ENCODE data around the gene IFRD2. TPM values are rescaled to one million over a fixed set of nuclear protein-coding genes. Genes with fewer than 3 reads are reported as not detected.

IFRD2 gene
- total and polyA plus RNA-seq, 2 experiments from 2014 or later = 80.8 to 91.5 TPM

GRCh38 chr3:50321336-50322114 is 29.3 kb upstream of the IFRD2 start (continued):
- TF ChIP-seq CTCF (conservative IDR thresholded peaks at IDR 0.05; ENCODE audit: low read depth in 2 of 2) (peak; percentile 60 to 70), CREB1 (CRISPR knock-in tag; IDR thresholded peaks at IDR 0.05; ENCODE audit: low read depth) (no peak), POLR2AphosphoS5 (IDR thresholded peaks at IDR 0.05; ENCODE audit: low read depth) (peak; percentile 72), ETS1 (IDR thresholded peaks at IDR 0.05) (no peak), STAT1 (IDR thresholded peaks at IDR 0.05; ENCODE audit: unreplicated experiment) (no peak)

- Histone ChIP-seq H3K4me3 (peak overlapping the region; percentile 97), H3K27me3 (ENCODE audit: insufficient read depth) (no peaks in the 10 kb centered on the region), H3K79me2 (replicated peaks; ENCODE audit: insufficient read depth) (peaks cover 26% of the 10 kb centered on the region), H2AFZ (no peak overlapping the region), H4K20me1 (replicated peaks; ENCODE audit: insufficient read depth) (peaks cover 5% of the 10 kb centered on the region; the same call in 1 of the 2 replicates), H3K36me3 (ENCODE audit: insufficient read depth) (peaks cover 8% of the 10 kb centered on the region), H3K27ac (ENCODE audit: low read depth) (peak overlapping the region; percentile 100), H3K9me2 (ENCODE audit: insufficient read depth) (no peaks in the 10 kb centered on the region), H3K4me1 (ENCODE audit: insufficient read depth) (peaks cover 15% of the 10 kb centered on the region), H3K4me2 (peak overlapping the region; percentile 99), H3F3A (replicated peaks; ENCODE audit: low read depth) (peaks cover 20% of the 10 kb centered on the region; the same call in 1 of the 2 replicates)
- DNase-seq (ENCODE audit: low spot score) = peak; percentile 91
- Mint-ChIP-seq H3K9me3 (no peaks in the 10 kb centered on the region), H3K27ac (peak overlapping the region; percentile 82; the same call in 1 of the 2 replicates), H3K27me3 (ENCODE audit: insufficient read depth, low read depth, poor library complexity) (peaks cover 11% of the 10 kb centered on the region), H3K4me1 (peaks cover 43% of the 10 kb centered on the region), H3K36me3 (ENCODE audit: low read depth) (peaks cover 51% of the 10 kb centered on the region), H3K4me3 (peak overlapping the region; percentile 86)
- ATAC-seq = peak; percentile 41
- TF ChIP-seq ZNF114 (CRISPR knock-in tag; IDR thresholded peaks at IDR 0.05) (no peak), NANOG (IDR thresholded peaks at IDR 0.05; ENCODE audit: borderline replicate concordance) (no peak), CTCF (conservative IDR thresholded peaks at IDR 0.05; ENCODE audit: low read depth in 2 of 2) (no peak), CREB1 (CRISPR knock-in tag; IDR thresholded peaks at IDR 0.05; ENCODE audit: low read depth) (no peak), JUNB (IDR thresholded peaks at IDR 0.05; ENCODE audit: unreplicated experiment) (no peak), ETS1 (IDR thresholded peaks at IDR 0.05) (no peak), STAT1 (IDR thresholded peaks at IDR 0.05; ENCODE audit: unreplicated experiment) (no peak), EZH2 (IDR thresholded peaks at IDR 0.05; ENCODE audit: low read depth, unreplicated experiment) (no peak)
Observed at GRCh38 chr3:50320853-50321335, 28.7 kb upstream of the IFRD2 start.

Data from GM23338 (cell line).